GM19240 (cell line): ENCODE data around the gene DYRK3.
"Not testable (repeated sequence)": the region's sequence is repeated elsewhere in the genome, so short reads cannot be mapped to it uniquely, and the experiment has no call there.

Experiments
- DNase-seq: peaks from one replicate; pipeline ENCODE4 v3.0.0; 2011; ENCODE audit warnings: low spot score; ENCODE audit not compliant: insufficient read length

Gene DYRK3

DNA sequence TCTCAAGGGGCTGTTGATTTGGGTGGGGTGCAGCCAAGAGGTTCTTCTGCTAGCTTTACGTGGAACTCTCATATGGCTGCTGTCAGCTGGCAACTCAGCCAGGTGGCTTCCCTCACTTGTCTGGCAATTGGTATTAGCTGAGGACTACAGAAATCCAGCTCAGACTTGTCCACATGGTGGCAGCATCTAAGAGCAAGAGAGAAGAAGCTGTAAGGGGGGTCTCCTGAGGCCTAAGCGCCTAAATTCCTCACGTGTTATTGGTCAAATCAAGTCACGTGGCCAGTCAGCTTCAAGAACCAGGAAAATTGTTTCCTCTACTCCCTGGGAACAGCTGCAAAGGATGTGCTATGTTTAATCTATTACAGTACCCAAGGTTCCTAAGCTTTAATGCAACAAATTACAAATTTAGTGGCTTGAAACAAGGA lies 4.2 kb upstream of the DYRK3 start:
- peak; percentile 46 for DNase-seq

DNA sequence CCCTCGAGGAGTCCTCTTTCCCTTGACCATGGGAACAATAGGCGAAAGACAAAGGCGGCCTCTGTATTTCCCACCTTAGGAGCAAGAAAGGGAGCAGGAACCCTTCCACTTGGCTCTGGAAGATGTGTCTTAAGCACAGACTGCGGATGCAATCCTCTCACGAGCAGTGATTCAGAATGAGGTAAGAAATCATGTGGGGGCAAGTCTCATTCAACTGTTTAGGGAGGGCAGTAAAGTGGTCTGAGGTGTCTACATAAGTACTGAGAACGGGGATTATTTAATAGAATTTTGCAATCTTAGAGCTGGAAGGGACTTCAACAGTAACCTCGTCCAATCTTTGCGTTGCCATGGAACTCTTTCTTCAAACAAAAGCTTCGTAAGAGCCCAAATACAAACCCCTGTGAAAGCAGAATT lies 1.6 kb upstream of the DYRK3 start:
- DNase-seq: no peak

DNA sequence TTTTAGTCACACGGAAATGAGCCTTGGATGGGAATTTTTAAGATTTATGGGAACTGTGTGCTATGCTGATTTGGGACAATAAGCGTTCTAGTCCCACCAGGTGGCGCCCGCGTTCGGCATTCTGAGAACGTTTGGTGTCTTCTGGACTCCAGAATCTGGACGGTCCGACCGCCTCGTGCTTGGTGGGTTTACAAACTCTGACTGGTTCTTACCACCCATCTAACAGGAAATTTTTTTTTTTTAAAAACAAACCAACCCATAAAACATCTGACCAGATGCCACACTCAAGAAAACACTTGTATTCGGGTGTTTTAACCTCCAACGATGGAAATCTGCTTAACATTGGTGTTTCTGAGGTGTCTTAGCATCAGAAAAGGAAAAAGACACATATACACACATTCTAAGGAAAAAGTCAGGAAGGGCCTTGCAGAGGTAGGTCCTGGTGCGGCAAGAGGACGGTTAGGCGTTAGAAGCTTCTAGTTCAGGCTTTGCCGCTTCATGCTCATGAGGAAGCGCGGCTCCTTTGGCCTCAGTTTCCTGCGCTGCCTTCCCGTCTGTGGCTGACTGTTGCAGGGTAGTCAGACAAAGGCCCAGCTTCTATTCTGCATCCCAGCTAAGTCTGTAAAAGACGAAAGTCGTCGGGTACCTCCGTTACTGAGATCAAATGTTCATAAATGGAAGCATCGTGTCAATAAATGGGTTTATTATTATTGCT lies 814 bp upstream of the DYRK3 start:
- DNase-seq: no peak

DNA sequence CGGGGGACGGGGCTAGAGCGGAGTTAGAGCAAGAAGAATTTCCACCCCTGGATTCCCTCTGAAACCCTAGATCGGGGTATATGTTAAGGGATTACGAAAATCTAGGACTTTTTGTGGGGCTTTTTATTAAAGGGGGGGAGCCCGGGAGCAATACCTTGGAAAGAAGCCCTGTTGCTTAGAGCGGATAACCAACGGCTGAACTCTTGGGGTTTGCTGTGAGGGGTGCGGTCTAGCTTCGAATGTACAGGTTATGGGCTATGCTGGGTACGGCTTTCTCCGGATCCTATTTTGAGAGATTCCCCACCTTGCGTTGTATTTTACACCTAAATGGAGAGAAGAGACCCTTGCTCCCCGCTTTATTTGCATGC lies 626 bp downstream of the DYRK3 start:
- DNase-seq: no peak

DNA sequence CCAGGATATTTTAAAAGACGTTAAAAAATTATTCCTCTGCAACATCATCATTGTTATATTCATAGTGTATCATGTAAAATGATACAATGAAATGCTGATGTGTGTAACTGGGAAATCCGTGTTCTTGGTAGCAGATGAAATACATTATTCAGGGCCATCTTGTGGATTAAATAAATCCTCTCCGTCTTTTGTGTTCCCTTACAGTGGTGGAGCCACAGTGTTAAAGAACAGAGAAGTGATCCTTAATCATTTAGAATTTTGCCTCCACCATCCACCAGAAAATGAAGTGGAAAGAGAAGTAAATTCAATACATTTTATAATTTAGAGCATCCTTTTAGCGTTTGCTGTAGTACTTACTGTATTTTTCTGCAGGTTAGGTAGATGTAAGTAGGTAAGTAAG lies 1.3 kb downstream of the DYRK3 start:
- DNase-seq: no peak

DNA sequence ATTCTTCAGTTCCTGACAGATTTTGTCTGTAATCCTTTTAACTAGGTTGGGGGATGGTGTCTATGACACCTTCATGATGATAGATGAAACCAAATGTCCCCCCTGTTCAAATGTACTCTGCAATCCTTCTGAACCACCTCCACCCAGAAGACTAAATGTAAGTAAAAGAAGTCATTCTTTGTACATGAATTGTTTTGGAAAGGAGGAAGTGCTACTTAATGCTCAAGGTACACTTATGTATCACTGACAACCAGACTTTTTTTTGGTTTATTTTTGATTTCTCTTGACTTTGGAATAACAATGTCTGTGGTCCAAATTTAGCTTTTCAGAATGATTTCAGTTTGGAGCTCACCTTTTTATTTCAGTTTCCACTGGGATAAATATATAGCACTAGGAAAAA lies 2.3 kb downstream of the DYRK3 start:
- DNase-seq: no peak

DNA sequence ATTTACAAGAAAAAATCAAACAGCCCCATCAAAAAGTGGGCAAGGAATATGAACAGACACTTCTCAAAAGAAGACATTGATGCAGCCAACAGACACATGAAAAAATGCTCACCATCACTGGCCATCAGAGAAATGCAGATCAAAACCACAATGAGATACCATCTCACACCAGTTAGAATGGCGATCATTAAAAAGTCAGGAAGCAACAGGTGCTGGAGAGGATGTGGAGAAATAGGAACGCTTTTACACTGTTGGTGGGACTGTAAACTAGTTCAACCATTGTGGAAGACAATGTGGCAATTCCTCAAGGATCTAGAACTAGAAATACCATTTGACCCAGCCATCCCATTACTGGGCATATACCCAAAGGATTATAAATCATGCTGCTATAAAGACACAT lies 6.7 kb downstream of the DYRK3 start:
- not testable (repeated sequence) for DNase-seq

DNA sequence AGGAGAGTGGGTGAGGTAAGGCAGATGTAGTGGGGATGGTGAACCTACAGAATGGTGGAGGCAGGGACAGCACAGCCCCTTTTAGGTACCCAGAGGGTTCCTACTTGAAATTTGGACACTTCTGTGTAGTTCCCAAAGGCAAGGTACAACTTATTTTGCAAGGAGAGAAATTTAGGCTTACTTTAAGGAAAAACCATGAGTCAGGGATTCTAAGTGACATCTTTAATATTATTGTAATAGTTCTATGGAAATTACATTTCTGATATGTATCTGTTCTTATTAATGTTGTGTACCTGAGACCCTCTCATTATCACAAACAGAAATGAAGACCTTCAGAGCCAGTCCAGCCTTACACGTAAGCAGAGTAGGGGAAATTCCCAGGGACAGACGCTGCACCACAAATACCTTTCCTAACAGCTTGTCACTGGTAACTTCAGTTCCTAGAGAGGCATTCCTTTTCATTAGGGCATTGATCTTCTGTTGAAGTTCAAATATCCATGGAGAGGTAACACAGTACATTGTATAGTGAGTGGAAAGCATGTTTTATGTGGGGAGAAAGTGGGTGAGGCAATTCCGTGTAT lies 7.9 kb downstream of the DYRK3 start:
- DNase-seq: no peak

DNA sequence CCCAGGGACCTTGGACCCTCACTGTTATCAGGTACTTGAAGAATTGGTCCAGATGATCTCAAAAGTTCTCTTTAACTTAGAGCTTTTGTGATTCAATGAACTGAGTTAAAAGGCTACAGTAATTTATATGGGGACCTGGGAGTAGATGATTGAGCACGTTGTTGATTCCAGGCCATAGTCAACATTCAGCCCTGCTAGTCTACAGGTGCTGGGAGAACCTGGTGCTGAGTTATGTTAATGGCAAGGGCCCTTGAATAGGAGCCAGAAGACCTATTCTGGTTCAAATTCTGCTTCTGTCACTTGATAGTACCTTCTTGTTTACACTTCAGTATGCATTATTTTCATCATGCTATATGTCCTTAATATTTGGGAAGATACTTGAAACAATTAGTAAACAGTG lies 11.2 kb downstream of the DYRK3 start:
- no peak for DNase-seq

DNA sequence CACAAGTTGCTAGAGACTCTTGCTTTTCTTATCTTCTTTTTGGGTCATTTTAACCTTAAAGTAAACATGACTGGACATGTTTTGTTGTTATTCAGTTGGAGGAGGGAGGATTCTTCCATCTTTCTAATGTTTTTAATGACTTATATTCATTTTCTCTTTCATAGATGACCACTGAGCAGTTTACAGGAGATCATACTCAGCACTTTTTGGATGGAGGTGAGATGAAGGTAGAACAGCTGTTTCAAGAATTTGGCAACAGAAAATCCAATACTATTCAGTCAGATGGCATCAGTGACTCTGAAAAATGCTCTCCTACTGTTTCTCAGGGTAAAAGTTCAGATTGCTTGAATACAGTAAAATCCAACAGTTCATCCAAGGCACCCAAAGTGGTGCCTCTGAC lies 11.9 kb downstream of the DYRK3 start:
- DNase-seq: no peak

DNA sequence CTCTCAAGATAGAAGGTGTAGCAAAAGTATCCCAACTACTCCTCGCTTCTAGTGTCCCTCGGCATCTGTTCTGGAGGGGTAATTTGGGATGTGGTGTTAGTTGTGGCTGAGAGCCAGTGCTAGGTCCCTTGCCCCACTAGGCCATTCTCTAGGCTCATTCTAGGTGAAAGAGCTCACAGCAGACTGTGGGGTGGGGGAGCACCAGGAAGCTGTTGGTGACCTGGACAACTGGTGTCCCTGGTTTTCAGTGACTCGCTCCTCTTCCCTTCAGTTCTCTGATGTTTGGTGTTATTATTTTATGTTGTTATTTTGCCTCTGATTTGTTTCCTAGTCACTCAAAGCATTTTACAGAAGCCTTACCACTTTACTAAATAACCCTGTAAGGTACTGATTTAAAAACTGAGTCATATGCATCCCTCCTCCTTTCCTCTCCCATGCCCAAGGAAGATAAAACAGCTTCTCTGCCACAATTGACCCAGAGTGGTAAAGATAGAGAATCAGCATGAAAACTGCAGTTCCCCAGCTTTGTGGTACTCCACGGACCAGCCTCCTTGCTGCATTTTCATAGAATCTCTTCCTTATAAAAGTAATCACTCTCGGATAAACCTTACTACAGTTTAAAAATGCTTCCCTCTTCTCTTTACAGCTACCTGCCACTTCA lies 14.1 kb downstream of the DYRK3 start:
- no peak for DNase-seq

DNA sequence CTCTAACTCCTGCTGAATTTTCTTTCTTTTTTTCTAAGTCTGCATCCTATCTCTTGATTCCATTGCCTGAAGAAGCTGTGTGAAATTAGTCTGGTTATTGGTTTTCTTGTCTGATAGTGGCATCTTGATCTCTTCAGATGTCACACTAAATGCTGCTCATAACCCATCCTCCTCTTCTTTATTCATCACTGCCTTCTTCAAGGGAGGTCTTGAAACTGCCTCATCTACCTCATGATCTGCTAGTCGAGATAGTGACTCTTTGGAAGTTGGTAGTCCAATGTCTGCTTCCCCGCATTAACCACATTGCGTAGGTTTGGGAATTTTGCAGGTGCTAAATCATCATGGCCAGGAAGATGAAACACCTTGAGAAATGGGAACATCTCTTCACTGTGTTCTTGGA lies 15.7 kb downstream of the DYRK3 start:
- DNase-seq: no peak

DNA sequence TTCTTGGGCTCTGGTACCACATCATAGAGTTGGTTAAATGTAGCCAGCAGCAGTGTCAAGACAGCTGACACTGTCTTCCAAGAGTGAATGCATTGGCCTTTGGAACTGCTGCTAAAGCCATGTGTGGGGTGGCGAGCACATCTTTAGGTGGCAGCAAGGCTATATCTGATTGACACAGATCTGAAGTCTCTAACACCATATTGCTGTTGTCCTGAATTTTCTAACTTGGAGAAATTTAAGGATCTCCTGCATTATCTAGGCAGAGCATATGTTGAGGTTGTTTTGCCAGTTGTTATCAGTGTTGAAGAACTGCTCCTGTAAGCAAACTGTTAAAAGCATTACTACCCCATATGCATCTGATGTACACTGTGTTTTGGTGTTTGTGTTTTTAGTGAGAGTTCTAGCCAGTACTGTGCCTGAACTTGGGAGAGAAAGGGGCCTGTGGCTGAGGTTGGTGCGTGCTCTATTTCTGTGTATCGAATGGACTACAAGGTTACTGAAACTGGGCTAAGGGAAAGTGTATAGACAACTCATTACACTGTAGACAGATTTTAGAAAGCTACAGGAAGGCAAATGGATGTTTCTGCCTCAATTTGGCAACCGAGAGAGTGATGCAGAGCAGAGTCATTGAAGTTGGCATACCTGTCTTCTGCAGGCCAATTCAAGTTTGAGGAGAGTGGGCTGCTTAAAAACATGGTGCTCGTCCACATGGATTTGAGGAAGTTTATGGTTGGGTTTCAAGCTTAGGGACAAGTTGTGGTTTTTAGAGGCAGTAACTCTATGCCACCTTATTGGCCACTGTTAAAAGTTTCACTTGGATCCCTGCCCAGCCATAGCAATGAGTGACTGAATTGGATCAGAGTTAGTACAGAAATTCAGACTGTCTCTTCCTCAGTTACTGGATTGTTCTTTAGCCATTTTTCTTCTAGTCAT lies 16.9 kb downstream of the DYRK3 start:
- no peak for DNase-seq

DNA sequence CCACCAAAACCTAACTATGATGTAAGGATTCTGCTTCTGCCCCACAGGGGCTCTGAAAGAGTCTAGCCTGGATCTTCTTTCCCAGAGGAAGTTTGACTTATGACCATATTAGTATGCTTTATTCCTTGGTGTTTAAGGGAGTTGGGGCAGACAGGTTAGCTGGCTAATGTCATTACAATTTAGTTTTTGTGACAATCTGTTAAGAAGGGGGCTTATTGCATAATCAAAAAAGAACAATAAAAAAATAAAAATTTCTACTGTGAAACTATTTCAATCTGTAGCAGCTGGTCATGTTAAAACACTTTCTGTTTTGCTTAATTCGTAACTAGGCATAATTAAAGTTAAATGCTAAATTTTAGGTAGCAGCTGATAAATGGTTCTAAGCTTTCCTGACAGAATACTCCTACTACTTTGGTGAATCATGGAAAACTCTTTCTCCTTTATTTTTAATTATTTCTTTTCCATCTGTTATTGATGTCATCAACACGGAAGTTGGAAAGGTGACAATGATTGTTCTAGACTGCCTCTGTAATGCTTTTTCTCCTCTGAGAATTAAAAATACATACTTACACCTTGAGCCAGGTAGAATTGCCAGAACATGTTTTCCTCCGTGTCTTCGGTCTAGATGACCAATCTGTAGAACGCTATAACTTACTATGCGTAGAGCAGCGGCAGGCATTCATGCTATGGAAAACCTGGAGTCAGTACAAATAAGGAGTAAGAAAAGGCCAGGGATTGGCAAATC lies 18.6 kb downstream of the DYRK3 start:
- no peak for DNase-seq

DNA sequence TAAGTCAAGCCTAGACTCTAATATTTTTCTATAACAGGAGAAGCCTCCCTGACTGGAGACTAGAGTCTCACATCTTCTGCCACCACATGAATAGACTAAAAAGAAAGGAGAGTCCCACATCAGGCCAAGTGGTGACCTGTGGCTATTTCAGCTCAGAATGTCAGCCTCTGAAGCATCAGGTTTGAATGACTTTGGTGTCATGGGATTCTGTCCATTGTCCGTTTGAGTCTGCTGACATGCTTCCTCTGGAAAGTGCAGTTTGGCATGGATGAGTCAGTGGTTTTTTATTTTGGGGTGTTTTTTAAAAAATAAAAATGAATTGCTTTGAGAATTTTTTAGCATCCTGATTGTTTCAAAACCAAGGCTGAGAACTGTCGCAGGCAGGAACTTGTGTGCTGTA lies 19.5 kb downstream of the DYRK3 start:
- no peak for DNase-seq

DNA sequence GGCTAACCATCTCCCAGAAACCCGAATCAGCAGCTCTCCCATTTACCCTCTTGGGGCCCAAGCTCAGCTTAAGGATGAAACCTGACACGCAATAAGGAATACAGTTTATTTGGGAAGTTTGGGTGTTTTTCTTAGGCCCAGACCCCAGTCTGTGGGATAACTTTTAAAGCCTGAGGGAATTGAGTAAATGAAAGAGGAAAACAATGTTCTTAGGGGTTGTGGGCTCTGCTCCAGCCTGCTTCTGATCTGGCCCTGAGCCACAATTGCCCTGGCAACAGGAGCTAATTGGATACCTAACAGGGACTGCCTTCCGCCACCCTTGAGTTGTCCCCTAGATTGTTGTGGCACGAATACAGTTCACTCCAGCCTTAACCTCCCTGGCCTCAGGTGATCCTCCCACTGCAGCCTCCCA lies 20.1 kb downstream of the DYRK3 start:
- no peak for DNase-seq

DNA sequence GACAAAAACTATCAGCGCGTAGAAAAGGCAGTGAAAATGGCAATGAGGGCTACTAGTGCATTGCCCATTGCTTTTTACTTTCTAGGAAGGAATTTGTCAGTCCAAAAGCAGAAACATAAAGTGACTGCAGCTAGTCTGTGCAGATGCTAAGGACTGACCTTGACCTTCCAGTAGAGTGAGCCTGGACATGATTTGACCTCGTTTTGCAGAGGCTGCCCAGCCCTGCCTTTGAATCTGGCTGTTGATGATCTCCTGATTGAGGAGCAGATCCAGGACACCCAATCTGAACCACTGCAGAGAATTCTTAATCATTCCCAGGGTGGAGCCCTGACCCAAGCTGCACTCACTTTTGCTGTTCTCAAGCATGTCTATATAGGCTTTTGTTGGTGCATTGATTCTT lies 21.6 kb downstream of the DYRK3 start:
- no peak for DNase-seq

DNA sequence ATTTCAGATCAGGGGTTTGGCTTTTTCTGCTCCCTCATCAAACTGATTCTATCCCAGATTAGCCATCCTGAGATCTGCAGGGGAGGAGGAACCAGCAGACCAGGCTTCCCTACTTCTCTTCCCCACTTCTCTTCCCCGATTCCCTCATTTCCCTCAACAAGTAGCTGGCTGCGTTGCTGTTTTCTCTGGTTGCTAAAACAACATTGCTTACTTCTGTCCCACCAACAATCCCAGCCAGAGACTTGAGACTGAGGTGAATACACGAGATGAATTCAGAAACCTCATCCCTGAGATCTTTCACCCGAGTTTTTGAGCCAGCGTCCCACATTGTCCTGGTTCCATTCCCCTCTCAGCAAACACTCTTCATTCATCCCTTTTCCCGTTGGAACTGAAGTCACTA lies 22.4 kb downstream of the DYRK3 start:
- DNase-seq: no peak

DNA sequence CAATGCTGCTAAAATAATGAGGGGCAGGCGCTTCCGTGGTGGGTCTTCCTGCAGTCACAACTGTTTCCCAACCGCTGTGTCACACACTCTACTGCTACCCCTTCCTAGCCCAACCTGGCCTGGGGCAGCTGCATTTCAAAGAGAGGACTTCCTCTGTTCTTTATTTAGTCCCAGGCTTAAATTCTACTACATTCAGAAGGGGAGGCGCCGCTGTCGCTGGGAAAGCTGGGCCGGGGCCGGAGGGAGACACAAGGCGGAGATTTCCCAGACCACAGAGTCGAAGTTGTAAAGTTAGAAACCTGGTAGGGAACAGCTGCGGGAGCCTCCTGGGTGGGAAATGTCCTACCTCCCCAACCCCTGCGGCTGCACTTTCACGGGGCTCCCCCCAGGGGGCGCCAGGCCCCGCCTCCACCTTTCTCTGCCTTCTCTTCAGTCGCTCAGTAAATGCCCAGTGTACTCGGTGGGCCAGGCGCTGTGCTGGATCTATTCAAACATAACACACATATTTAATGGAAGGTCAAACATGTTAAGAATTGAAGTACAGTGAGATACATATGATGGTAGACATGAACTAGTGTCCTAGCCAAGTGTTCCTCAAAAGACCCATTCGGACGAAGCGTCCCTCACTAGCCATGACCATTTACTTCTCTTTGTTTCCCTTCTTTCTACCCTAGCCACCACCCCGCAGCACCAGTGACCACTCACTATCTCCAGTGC lies 23.1 kb downstream of the DYRK3 start:
- DNase-seq: peak; percentile 50

DNA sequence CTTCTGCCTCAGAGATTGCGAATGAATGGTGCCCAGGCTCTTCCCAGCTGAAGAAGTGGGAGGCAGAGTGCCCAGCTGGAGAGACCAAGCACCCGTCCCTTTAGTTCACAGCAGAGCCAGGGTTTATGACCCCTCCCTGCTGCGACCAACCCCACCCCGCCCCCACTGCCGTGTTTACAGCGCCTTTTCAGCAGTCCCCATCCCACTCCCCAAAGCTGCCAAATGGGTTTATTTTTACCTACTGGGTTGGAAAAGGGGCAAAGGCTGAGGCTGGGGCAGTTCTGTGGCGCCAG lies 23.6 kb downstream of the DYRK3 start:
- DNase-seq: no peak

DNA sequence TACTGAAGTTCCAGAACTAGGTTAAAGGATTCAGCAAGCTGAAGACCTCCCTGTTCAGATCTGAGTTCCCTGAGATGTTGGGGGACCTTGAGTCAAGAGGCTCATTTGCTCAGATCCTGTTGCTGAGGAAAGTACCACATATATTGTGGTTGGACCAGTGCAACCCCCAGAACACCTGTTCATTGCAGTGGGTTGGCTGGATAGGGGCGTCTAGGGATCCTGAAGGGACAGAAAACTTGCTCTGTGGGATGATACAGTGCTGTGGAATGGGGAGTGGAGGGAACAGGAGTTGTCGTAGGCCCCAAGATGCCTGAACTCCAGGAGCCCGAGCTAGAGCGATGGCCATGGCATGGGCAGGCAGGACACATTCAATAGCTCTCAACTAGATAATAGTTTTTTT lies 24.8 kb downstream of the DYRK3 start:
- no peak for DNase-seq
